Anterior cingulate cortex (tissue), 58 donors: ENCODE measurements around the gene SCN4B.

Experiments
- DNase-seq, 58 donors: peaks; one replicate each; lab custom pipeline; 2025; lab: John Stamatoyannopoulos, UW

SCN4B gene

DNA sequence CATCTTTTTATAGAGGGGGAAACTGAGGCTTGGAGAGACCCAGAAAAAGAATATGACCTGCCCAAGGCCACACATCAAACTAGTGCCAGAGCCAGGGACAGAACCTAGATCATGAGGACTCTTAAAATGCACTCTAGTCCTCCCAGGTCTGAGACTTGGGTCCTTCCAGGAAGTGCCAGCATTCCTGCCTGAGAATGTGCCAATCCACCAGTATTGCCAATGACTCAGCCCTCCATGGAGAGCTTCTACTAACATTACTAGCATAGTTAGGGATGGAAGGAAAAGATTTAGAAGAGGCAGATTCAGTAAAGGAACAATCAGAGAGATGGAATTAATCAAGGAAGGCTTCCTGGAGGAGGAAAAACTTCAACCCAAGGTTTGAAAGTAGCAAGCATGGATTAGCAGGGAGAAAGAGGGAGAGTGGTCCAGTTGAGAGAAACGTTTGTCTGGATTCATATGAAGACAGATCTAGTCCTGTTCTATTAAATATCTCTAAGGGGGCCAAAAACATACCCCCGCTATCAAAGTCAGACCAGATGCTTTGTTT is 45.8 kb downstream of the SCN4B start:
- DNase-seq: no peak

DNA sequence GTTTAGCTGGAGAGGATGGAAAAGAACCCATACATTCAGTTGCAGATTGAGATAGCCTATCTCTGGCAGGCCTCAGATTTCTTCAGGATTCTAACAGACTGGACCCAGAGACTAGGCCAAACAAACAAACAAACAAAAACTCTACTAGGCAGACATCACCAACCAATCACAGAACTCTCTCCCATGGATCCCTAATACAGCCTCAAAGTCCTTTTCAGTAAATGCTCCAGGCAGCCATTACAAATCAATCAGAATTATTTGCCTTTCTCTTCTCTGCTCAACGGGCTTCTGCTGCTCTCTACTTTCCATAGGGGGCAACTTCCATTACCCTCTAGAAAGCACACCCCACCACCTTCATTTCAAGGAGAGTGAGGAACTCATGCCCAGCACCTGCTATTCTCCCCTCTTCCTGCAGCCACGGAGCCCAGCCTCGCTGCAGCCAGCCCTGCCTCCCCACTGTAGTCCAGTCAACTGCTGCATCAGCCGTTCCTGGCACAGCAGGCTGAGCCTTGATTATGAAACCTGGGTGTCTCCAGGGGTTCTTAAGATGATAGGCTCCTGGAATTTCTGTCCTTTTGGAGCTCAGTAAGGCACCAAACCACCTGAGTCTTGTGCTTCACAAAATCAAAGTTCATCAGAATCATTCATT is 46.8 kb downstream of the SCN4B start:
- no peak for DNase-seq

DNA sequence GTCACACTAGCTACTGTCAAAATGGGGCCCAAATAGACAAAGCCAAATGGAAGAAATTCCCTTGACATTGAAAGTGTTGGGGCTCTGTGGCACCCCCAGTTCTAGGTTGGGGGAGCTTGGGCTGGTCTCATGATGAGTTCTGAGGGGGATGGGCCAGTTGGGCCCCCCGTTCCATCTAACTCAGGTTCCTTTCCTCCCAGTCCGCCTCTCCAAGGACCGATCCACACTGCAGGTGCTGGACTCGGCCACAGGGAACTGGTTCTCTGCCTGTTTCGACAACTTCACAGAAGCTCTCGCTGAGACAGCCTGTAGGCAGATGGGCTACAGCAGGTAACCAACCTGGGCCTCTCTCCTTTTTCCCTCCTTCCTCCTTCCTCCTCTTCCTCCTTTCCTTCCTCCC is 48.1 kb downstream of the SCN4B start:
- DNase-seq: no peak

- no peak for DNase-seq
Observed at GRCh38 chr11:118102721-118103261, 49.8 kb downstream of the SCN4B start.

GRCh38 chr11:118100691-118101232 is 51.9 kb downstream of the SCN4B start:
- no peak for DNase-seq

DNA sequence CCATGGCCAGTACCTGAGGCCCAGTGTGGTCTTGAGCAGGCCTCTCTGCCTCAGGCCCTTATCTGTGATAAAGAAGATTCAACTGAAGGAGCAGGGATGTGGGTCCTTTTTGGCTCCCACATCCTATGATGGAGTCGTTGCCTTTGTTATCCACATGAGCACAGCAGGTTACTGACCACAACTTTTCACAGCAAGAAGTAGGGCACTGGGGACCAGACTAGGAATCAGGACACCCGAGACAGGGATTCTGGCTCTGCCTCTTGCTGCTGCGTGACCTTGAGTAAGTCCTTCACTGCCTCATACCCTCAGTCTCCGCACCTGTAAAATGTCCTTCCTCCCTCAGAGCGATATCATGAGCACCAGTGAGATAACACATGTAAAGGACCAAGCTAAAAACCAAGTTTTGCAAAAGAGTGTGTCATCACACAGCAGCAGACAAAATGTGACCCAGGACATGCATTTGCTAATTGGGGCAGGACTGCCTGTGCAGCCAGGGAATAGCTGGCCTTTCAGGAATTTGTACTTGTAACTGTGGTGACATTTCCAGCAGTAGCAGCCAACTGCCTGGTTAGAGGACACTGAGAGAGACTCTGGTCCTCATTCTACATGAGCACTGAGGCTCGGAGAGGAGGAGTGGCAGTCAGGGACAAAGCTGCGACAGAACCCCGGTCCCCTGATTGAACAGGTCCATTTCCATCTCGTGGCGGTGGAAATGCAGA is 52.6 kb downstream of the SCN4B start:
- DNase-seq: peak in 1 of 58 donors; percentile 34

DNA sequence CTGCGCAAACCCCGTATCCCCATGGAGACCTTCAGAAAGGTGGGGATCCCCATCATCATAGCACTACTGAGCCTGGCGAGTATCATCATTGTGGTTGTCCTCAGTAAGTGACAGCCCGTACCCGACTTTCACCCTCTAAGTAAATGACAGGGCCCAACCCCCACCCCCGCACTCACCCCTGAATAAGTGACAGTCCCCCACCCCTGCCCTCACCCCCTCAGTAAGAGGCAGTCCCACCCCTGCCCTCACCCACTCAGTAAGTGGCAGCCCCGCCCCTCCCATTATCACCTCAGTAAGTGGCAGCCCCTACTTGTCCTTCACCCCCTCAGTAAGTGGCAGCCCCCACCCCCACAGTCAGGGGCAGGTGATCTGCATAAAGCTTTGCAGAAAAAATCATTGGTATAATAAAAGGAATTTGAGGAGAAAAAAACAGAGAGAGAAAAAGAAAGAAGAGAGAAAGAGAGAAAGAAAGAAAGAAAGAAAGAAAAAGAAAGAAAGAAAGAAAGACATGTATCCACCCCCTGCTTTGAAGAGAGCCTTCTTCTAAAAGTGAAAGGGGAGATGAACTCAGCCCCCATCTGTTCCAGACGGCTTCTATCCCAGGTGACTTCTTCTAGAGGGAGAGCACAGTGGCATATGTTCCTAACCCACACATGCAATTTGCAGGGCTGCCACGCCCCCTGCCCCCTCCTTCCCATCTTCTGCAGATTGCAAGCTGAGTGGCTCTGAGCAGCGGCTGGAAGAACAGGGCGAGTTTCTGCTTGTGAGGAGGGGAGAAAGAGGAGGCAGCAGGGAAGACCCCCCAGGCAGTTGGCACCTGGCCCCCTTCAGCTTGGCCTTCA is 53.4 kb downstream of the SCN4B start:
- peak in 17 of 58 donors; percentile 3 to 61 (median 18) for DNase-seq

- DNase-seq: no peak
Observed at GRCh38 chr11:118095967-118096367, 56.7 kb downstream of the SCN4B start.

DNA sequence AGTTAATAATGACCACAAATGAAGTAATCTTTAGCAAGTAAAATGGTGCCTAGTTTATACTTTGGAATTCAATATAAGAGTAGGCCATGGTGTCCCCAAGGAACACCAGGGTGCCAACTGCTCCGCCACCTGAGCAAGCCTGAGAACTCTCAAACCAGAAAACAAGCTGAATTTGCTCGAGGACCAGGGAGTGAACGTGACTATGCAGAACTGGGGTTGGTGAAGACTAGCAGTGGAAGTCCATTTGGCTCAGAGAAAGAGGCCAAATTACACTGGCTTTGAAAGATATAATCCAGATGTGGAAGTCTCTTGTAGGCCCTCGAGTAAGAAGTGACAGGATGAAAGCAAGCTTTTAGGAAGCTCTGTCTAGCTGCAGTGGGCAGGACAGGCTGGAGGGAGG is 57.1 kb downstream of the SCN4B start:
- DNase-seq: no peak

DNA sequence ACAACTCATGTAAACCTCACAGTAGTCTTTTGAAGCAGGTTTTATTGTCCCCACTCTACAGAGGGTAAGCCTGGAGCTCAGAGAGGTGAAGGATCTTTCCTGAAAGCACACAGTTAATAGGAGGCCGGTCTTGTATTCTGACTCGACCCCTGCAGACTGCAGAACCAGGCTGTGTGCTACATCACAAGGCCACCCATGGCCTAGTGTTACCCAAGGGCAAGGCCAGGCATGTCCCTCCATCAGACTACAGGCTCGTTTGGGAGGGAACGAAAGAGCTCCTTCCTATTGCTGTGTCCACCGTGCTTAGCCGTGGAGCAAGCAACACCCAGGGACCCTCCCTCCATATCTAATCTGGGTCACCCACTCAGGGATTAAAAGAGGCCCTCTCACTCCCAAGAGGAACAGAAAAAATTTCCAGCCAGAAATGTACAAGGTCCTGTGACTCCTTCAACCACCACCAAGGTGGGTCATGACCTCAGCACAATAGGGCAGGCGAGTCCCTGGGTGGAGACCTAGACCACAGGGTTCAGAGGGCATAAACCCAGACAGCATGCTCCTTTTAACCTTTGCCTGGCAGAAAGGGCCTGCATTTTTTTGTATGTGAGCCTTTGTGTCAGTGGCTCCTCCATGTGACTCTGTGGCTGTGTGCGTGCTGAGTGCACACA is 59.6 kb downstream of the SCN4B start:
- no peak for DNase-seq

DNA sequence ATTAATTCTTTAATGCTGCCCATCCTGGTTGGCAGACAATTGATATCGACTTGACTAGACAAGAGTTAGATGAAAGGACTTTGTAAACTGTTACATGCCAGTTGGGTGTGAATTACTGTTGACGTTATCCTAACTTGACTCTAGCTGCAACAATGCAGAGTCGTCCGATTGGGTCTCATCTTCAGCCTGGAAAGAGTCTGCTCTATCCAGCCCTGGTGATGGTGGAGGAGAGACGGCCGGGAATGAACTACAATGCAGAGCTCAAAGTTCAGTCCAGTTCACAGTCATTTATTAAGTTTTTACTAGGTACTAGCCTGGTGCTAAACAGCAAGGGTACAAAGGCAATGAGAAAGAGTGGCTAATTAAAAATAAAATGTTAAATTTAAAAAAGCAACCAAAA is 60.9 kb downstream of the SCN4B start:
- no peak for DNase-seq

DNA sequence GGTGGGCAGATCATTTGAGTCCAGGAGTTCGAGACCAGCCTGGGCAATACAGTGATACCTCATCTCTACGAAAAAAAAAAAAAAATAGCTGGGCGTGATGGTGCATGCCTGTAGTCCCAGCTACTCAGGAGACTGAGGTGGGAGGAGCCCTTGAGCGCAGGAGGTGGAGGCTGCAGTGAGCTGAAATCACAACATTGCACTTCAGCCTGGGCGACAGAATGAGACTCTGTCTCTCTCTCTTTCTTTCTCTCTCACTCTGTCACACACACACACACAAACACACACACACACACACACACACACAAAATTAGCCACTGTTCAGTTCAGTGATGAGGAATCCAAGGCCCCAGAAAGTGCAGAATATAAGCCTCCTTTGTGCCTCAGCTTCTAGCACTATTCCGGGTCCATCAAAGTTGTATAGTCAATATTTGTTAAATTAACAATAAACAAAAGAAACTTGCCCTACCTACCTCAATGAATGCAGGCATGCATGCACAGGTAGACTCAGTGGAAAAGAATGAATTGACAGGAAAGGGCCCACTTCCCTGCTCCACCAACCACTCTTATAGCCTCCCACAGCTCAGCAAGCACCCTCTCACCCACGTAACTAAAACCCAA is 62.0 kb downstream of the SCN4B start:
- DNase-seq: no peak

DNA sequence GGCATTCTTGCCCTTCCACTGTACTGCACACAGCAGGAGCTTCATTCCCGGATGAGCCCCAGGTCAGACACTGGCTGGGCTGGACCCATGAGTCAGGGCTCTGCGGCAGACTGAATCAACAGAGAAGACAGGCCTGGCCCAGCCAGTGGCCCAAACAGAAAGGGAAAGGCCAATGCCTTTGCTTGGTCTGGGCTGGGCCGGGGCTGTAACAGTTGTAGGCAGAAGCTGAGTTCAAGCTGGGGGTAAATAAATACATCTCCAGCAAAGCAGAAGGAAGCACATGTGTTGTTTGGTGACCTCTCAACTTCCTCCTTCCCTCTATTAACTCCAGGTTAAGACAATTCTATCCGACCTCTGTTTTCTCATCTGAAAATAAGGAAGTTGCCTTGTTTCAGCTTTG is 64.1 kb downstream of the SCN4B start:
- DNase-seq: no peak

DNA sequence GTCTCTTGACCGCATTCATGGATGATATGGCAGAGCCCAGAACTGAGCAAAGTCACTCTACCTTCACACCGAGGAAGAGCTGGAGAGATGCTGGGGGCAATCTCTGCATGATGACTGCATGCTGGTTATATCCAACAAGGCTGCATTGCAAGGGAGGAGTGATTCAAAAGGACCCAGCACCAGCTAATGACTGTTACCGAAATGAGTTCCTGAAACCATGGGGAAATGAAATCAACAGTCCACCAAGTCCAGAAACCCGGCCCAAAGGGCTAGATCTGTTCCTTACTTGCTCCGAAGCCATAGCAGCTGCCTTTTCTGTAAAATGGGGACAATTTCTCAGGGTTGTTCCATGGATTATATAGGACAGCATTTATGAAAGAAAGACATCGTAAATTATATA is 64.7 kb downstream of the SCN4B start:
- no peak for DNase-seq

DNA sequence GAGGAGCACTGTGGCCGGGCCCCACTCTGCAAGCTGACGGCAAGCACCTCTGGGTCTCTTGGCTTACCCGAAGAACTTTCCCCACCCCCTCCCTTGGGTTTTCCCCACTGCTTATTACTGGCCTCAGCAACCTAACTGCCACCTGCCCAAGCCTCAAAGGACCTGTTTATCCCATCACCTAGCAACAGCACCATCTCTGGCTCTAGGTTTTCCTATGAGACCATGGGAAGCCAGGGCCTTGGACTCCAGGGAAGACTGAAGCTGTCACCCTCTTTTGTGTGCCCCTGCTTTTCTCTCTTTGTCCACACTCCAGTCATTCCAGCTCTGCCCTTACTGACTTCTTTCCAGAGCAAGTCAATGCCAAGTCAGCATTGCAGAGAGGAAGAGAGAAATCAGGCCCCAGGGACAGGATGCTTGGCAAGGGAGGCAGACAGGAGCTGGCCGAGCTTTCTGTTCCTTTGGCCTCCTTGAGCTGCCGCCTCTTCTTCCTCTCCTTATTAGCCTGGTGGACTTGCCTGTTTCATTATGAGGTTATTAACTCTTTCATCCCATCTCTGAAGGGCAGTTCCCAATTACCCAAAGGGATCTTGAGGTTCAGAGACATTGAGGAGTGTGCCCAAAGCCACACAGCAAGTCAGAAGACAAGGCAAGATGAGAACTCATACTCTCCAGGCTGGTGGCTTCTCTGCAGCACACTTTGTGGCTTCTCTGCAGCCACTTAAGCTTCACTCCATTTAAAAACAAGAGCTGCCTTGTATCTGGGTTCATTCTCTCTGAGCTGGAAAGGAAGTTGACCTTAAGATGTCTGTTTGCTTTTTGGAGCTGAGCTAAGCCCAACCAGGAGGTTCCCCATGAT is 65.5 kb downstream of the SCN4B start, which contains the start of gene SMIM35:
SMIM35 (minus strand) TSS at position 51 of the 856 bp plus-strand sequence. CDS start 206 bp downstream, outside the sequence.
- no peak for DNase-seq

- no peak for DNase-seq
Observed at GRCh38 chr11:118084656-118085055, 68.0 kb downstream of the SCN4B start.

DNA sequence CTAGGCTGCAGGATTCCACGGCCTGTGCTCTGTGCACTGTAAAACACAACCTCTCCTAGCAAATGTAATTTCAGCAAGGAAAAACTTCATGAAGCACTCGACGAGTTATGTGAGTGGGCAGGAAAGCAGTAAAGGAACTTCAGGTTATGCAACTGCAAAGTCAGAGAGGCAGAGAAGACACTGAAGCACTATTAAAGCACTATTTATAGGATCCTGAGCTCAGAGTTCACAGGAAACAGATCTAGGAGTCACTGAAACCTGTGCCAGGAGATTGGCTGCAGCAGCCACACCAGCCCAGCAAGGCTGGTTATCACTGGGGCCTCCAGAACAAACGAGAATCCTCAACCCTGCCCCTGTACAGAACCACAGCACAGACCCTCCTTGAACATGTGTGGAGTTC is 68.4 kb downstream of the SCN4B start:
- DNase-seq: peak in 2 of 58 donors; percentile 18 to 24
